Measurements from ENCODE around the gene MRPL38. TPM values are rescaled to one million over a fixed set of nuclear protein-coding genes. Genes with fewer than 3 reads are reported as not detected.

Gene MRPL38
- total RNA-seq, 1 experiment from 2014 or later = 219 TPM

DNA sequence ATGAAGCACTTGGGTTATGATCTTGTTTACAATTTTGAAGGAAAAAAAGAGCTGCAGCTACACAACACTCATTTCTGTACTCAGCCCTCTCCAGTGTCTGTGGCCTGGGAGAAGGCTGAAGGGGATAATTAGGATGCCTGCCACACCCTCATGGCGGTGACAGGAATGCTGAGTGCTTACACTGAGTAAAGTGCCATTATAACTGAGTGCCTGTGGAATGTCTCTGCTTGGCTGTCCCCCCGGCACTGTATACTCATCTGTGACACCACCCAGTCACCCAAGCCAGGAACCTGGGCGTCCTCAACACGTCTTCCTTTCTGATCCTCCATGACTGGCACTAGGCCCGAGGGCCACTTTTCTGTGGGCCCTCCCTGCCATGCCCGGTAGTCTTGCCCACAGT lies 3.5 kb upstream of the MRPL38 start:
- TF ChIP-seq EGR1 (IDR thresholded peaks at IDR 0.05; ENCODE audit: low read depth) (no peak), ZNF274 (IDR thresholded peaks at IDR 0.05; ENCODE audit: low read depth, low read length) (no peak), POLR2AphosphoS5 (IDR thresholded peaks at IDR 0.05; ENCODE audit: low read depth, low read length) (no peak), FOSL1 (IDR thresholded peaks at IDR 0.05; ENCODE audit: low read depth) (no peak), CEBPB (IDR thresholded peaks at IDR 0.05; ENCODE audit: low read depth) (no peak), EZH2 (IDR thresholded peaks at IDR 0.05) (no peak), YY1 (IDR thresholded peaks at IDR 0.05; ENCODE audit: extremely low read depth, insufficient replicate concordance, low read depth, low read length) (no peak), ZFX (IDR thresholded peaks at IDR 0.05) (no peak), TCF7L2 (IDR thresholded peaks at IDR 0.05; ENCODE audit: borderline replicate concordance, extremely low read depth, insufficient read depth, insufficient read length) (no peak), SP1 (IDR thresholded peaks at IDR 0.05; ENCODE audit: low read depth) (no peak), RAD21 (IDR thresholded peaks at IDR 0.05; ENCODE audit: low read depth) (no peak), JUND (IDR thresholded peaks at IDR 0.05) (no peak), EZH2phosphoT487 (IDR thresholded peaks at IDR 0.05; ENCODE audit: borderline replicate concordance) (no peak), CBX3 (IDR thresholded peaks at IDR 0.05; ENCODE audit: low read depth) (no peak), SRF (IDR thresholded peaks at IDR 0.05; ENCODE audit: low read depth) (no peak)
- TF ChIP-seq, protein P1, sequence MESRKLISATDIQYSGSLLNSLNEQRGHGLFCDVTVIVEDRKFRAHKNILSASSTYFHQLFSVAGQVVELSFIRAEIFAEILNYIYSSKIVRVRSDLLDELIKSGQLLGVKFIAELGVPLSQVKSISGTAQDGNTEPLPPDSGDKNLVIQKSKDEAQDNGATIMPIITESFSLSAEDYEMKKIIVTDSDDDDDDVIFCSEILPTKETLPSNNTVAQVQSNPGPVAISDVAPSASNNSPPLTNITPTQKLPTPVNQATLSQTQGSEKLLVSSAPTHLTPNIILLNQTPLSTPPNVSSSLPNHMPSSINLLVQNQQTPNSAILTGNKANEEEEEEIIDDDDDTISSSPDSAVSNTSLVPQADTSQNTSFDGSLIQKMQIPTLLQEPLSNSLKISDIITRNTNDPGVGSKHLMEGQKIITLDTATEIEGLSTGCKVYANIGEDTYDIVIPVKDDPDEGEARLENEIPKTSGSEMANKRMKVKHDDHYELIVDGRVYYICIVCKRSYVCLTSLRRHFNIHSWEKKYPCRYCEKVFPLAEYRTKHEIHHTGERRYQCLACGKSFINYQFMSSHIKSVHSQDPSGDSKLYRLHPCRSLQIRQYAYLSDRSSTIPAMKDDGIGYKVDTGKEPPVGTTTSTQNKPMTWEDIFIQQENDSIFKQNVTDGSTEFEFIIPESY (IDR thresholded peaks at IDR 0.05; ENCODE audit: extremely low read depth, insufficient replicate concordance, low read length) = no peak
- TF ChIP-seq, protein P2, sequence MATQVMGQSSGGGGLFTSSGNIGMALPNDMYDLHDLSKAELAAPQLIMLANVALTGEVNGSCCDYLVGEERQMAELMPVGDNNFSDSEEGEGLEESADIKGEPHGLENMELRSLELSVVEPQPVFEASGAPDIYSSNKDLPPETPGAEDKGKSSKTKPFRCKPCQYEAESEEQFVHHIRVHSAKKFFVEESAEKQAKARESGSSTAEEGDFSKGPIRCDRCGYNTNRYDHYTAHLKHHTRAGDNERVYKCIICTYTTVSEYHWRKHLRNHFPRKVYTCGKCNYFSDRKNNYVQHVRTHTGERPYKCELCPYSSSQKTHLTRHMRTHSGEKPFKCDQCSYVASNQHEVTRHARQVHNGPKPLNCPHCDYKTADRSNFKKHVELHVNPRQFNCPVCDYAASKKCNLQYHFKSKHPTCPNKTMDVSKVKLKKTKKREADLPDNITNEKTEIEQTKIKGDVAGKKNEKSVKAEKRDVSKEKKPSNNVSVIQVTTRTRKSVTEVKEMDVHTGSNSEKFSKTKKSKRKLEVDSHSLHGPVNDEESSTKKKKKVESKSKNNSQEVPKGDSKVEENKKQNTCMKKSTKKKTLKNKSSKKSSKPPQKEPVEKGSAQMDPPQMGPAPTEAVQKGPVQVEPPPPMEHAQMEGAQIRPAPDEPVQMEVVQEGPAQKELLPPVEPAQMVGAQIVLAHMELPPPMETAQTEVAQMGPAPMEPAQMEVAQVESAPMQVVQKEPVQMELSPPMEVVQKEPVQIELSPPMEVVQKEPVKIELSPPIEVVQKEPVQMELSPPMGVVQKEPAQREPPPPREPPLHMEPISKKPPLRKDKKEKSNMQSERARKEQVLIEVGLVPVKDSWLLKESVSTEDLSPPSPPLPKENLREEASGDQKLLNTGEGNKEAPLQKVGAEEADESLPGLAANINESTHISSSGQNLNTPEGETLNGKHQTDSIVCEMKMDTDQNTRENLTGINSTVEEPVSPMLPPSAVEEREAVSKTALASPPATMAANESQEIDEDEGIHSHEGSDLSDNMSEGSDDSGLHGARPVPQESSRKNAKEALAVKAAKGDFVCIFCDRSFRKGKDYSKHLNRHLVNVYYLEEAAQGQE (IDR thresholded peaks at IDR 0.05; ENCODE audit: low read depth) = no peak
- no peaks in the 10 kb centered on the region for H3K27me3 ChIP-seq (ENCODE audit: insufficient read depth, low read length)
- ATAC-seq (no peak), DNase-seq (ENCODE audit: low read depth, low spot score) (no peak)
- intact Hi-C loops (cut with micrococcal nuclease) = loop anchor here (10.0 kb wide), 1 partner anchor 197 kb away; the partner anchor contains the start of gene EXOC7
- RAD21 ChIA-PET (ENCODE audit: low non-redundant PET in 1 of 2, low total read pairs in 2 of 2, uncharacterized antibody in 2 of 2, unreplicated experiment in 2 of 2) = no interaction called here
- H3K9me2 ChIP-seq (ENCODE audit: insufficient read depth) = no peaks in the 10 kb centered on the region
- no TSS peak for BruUV-seq (replicated peaks)
- CTCF ChIA-PET = interaction anchor here (1.2 kb wide), 1 partner anchor 9 kb away, joined by 3 read pairs; no protein-coding TSS in a partner anchor
- H3K79me2 ChIP-seq (ENCODE audit: insufficient read depth, low read length) = peaks cover 13% of the 10 kb centered on the region
- no peak overlapping the region for H3K4me3 ChIP-seq (replicated peaks in 1 of 2; ENCODE audit: low read depth in 1 of 2, low read length in 2 of 2)
- peaks cover 20 to 31% of the 10 kb centered on the region in 2 experiments for H3K4me1 ChIP-seq (ENCODE audit: control insufficient read depth in 1 of 2, insufficient read depth in 2 of 2, low read length in 2 of 2)
- no peak overlapping the region for H2AFZ ChIP-seq (ENCODE audit: low read depth, low read length, poor library complexity, severe bottlenecking)
- peak overlapping the region; percentile 43 for H3K4me2 ChIP-seq (ENCODE audit: low read length)
- POLR2A ChIA-PET = no interaction called here
- H4K20me1 ChIP-seq (ENCODE audit: insufficient read depth) = no peaks in the 10 kb centered on the region
- H3K27ac ChIP-seq (ENCODE audit: low read depth, low read length) = no peak overlapping the region
- H3K9ac ChIP-seq (ENCODE audit: low read length) = no peak overlapping the region
- no peaks in the 10 kb centered on the region for H3K36me3 ChIP-seq (ENCODE audit: control insufficient read depth in 1 of 2, insufficient read depth in 2 of 2, low read length in 2 of 2)
- no peaks in the 10 kb centered on the region for H3K9me3 ChIP-seq (ENCODE audit: control insufficient read depth in 1 of 2, insufficient read depth in 1 of 2, low read depth in 1 of 2, low read length in 2 of 2)
